ENCODE measurements around the gene ING2.
"Not testable (repeated sequence)": the region's sequence is repeated elsewhere in the genome, so short reads cannot be mapped to it uniquely, and the experiment has no call there.

ING2 gene, protein sequence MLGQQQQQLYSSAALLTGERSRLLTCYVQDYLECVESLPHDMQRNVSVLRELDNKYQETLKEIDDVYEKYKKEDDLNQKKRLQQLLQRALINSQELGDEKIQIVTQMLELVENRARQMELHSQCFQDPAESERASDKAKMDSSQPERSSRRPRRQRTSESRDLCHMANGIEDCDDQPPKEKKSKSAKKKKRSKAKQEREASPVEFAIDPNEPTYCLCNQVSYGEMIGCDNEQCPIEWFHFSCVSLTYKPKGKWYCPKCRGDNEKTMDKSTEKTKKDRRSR

DNA sequence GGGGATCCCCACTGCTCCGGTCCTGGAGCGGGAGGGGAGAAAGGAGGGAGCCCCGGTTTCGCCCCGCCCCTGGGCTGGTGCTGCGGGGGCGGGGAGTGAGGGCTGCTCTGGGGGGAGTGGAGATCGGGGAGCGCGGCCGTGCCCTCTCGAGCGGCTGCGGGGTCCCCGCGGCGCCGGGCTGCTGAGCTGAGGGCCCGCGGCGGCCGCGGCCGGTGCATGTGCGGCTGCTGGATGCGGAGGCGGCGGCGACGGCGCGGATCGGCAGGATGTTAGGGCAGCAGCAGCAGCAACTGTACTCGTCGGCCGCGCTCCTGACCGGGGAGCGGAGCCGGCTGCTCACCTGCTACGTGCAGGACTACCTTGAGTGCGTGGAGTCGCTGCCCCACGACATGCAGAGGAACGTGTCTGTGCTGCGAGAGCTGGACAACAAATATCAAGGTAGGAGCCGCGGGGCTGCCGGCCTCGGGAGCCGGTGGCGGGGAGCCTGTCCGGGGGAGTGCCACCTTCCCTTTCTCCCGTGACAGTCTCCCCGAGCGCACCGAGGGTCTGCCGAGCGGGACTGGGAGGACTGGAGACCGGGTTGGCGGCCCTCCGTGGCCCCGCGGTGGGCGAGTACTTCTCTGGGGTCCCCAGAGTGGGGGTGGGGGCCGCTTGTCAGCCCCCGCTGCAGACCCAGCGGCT, at the start of gene ING2:
ING2 (plus strand) TSS at position 129 of the 681 bp plus-strand sequence; CDS start at position 267, 138 bp downstream.
- DNase-seq, result no peak

DNA sequence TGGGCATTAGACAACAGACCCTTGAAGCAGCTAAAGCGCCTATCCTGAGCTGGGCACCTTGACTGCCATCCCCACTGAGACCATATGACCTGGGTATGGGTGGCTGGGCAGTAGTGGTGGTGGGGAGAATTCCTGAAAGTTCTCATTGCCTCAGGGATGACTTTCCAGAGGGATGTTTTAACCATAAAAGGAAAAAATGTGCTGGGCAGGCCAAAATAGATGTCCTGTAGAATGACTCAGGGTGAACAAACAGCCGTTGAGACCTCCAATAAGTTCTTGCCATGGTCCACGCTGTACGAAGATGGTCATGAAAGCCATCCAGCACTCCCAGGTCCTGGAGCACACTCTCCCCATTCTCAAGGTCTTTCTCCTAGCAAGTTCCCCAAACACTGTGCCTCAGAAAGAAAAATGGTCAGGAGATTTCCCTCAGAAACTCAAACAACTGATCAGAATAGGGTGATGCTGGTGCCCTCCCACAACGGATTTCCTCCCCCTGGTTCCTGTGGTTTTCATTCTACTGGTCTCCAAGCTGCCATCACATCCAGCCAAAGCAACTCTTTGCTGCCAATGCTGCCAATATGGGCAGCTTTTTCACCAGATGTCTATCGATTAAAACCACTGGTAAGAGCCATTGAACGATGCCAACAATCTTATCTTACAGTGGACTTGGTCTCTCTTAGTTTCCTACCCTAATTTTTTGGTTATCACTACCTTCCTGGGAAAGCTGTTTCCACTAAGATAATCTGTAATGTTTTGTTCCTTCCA, 49.2 kb upstream of the ING2 start:
- no peak for DNase-seq

DNA sequence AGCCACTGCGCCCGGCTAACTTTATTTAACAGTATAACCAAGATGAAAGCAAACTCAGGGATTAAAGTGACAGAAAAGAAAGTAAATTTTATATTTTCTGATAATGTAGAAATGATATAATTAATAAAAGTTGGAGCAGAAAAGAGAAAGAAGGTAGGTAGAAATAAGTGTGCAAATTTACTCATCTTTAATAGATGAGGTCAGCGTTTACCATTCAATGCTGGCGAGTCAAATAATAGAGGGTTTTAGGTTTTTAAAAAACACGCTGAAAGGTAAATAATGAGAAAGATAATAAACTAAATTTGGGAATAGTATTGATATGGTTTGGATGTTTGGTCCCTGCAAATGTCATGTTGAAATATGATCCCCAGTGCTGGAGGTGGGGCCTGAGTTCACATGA, 46.9 kb upstream of the ING2 start:
- no peak for DNase-seq

DNA sequence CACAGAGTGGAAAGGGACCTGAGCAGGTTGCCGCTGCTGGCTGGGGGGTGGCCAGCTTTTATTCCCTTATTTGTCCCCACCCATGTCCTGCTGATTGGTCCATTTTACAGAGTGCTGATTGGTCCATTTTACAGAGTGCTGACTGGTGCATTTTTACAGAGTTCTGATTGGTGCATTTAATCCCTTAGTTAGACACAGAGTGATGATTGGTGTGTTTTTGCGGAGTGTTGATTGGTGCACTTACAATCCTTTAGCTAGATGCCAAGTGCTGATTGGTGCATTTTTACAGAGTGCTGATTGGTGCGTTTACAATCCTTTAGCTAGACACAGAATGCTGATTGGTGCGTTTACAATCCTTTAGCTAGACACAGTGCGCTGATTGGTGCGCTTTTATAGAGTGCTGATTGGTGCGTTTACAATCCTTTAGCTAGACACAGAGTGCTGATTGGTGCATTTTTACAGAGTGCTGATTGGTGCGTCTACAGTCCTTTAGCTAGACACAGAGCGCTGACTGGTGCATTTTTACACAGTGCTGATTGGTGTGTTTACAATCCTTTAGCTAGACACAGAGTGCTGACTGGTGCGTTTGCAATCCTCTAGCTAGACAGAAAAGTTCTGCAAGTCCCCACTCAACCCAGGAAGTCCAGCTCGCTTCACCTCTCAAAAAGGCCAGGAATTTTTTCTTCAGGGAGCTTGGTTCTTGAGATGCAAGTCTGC, 40.8 kb upstream of the ING2 start:
- not testable (repeated sequence) for DNase-seq

DNA sequence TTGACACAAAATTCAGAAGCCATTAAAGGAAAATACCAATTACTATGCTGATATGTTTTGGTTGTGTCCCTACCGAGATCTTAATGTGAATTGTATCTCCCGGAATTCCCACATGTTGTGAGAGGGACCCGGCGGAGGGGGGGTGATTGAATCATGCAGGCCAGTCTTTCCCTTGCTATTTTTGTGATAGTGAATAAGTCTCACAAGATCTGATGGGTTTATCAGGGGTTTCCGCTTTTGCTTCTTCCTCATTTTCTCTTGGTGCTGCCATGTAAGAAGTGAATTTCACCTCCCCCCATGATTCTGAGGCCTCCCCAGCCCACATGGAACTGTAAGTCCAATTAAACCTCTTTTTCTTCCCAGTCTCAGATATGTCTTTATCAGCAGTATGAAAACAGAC, 39.0 kb upstream of the ING2 start:
- not testable (repeated sequence) for DNase-seq

DNA sequence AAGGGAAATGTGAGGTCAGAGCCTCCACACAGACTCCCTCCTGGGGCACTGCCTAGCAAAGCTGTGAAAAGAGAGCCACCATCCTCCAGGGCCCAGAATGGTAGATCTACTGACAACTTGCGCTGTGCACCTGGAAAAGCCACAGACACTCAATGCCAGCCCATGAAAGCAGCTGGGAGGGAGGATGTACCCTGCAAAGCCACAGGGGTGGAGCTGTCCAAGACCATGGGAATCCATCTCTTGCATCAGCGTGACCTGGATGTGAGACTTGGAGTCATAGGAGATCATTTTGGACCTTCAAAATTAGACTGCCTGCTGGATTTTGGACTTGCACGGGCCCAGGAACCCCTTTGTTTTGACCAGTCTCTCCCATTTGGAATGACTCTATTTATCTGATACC, 37.6 kb upstream of the ING2 start:
- no peak for DNase-seq

DNA sequence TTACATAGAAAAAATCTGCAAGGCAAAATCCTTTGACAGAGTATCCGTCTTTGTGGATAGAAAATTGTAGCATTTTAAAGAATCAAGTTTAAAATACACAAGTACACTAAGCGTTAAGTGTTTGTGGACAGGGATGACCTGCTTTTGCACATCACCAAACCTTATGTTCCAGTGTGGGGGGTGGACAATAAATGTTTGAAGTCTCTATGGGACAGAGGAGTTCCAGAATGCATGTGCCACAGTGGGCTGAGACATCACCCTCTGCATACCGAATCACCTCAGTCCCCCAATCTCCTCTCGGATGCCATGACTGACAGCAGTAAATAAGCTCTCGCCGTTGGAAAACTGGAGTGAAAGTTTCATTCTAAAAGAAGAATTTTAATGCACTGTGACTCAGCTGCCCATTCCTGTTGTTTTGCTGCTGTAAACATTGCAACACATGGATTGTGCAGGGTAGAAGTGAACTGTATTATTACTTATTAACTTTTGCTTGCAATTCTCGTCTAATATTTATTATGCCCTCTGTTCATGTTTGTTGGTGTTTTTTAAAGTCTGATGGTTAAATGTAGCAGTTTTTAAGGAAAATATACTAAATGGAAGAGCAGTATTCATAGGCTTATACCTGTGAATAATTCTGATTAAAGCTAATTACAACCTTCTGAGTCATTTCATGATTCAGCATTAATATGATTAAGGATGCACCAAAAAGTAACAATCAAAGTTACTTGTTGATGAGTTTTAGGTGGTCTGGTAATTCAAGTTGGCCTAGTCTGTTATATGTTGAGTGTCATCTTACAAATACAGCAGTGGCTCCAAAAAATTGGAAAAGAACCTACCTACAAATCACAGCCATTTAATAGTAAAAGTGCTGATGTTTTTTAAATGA, 36.4 kb upstream of the ING2 start:
- DNase-seq, result no peak

DNA sequence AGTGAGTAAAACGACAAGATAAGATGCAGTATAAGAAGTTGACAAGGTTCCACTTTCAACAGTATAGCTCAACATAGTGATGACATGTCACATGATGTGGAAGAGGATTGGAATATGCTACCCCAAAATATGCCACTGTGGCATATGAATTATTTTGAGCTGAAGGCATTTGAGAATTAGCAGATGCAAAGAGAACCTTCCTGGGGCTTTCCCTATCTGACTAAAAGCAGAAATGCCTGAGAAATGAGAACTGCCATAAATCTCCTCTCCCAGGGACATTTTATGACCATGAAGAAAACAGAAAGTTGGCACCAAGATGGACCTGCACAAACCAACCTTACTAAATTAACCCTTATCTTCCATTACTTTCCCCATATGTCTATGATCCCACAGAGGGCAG, 35.6 kb upstream of the ING2 start:
- DNase-seq, result no peak

DNA sequence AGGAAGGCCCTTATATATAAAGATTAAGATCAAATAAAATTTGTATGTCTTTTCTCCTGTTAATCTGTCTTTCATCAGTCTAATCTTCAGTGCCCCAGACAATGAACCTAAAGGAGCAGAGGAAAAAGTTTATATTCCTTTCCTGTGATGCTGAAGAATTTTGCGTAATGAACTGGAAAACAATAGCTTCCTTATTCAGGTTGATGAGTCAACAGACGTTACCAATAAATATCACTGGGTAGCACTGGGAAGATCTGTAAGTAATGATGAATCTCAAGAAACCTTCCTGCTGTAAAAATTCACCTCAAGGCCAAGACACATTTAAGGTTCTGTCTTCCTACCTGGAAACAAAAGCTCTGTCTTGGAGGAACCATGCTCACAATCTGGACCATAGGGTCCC, 34.9 kb upstream of the ING2 start:
- DNase-seq, result no peak

DNA sequence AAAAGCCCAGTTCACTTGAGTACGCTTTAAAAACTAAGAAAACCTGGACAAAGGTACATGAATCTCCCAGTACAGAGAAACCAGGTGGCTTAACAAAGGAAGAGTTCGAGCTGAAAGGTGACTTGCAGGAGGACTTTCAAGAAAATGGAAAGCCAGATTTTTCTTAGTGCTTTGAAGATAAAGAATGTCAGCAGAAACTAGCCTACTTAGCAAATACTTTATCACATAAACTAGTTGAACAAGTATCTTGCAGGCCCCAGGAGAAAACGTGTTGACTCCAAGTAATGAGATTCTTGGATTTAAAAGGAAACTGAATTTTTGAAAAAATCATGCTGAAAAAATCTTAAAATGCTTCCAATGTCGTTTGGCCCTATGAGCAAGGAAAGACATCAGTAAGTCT, 34.0 kb upstream of the ING2 start:
- DNase-seq, result no peak

DNA sequence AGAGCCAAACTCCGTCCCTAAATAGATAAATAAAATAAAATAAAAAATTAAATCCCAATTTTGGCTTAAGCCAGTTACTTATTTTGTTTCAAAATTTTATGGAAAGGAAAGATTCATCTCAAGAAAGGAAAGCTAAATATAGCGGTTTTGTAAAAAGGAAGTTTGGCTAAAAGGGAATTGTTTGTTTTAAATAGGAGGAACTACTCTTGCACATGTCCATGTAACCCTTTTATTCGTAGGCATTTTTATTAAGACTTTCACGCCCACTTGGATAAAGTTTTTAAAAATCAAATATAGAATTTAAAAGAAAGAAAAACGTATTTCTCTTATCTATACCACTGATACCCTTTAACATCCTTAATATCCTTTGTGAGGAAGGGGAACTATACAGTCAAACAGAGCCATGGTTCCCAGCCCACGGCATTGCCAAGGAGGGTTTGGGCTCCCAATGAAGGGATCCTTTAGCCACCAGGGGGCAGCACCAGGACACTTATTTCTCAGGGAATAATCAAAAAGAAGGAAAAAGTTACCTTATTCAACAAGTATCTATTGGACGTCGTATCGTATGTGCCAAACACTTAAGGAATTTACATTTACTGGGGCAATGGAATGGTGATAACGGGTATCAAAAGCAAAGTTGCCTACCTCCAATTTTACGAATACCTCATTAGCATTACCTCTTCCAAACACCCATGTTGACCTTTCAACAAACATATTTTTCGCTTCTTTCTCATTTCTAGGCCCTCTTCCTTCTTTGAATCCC, 32.7 kb upstream of the ING2 start:
- no peak for DNase-seq

DNA sequence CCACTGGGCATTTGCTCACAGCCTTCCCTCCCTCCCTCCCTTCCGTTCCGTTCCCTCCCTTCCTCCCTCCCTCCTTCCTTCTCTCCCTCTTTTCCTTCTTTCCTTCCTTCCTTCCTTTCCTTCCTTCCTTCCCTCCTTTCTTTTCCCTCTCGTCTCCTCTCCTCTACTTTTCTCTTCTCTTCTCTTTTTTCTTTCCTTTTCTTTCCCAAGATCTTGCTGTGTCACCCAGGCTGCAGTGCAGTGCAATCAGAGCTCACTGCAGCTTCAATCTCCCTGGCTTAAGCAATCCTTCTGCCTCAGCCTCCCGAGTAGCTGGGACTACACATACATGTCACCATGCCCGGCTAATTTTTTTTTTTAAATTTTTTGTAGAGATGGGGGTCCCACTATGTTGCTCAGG, 26.7 kb upstream of the ING2 start:
- DNase-seq, result no peak

DNA sequence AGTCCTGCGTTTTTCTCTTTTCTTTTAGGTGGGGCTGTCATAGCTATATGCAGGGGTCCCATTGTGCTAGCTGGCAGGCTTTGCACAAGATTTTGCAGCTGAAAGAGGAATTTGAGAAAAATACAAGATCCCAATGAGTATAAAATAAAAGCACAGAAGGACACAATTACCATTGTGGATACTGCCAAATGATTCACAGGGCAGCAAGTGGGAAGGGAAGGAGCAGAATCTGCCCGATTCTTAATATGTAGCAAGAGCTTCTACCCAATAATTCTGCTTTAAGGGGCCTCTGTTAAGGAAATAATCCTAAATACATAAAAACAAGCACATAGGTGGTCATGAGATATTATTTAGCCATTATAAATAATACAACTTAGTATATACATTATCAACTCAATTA, 25.9 kb upstream of the ING2 start:
- DNase-seq, result no peak

DNA sequence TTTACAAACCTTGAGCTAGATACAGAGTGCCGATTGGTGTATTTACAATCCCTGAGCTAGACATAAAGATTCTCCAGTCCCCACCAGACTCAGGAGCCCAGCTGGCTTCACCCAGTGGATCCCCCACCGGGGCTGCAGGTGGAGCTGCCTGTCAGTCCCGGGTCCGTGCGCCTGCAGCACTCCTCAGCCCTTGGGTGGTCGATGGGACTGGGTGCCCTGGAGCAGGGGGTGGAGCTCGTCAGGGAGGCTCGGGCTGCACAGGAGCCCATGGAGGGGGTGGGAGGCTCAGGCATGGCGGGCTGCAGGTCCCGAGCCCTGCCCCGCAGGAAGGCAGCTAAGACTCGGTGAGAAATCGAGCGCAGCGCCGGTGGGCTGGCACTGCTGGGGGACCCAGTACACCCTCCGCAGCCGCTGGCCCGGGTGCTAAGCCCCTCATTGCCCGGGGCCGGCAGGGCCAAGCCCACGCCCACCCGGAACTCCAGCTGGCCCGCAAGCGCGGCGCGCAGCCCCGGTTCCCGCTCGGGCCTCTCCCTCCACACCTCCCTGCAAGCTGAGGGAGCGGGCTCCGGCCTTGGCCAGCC, 22.3 kb upstream of the ING2 start:
- DNase-seq, result not testable (repeated sequence)

DNA sequence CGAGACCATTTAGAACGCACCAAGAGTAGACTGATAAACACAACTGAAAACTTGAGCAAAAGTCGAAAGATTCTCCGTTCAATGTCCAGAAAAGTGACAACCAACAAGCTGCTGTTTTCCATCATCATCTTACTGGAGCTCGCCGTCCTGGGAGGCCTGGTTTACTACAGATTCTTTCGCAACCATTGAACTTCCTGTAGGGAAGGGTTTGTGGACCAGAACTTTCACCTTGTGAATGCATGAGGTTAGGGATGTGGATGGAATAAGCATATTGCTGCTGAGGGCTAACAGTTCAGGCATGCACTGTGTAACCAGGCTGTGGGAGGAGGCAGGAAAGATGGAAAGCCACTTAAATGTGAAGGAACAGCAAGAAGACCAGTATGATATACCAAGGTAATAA, 20.9 kb upstream of the ING2 start:
- no peak for DNase-seq

DNA sequence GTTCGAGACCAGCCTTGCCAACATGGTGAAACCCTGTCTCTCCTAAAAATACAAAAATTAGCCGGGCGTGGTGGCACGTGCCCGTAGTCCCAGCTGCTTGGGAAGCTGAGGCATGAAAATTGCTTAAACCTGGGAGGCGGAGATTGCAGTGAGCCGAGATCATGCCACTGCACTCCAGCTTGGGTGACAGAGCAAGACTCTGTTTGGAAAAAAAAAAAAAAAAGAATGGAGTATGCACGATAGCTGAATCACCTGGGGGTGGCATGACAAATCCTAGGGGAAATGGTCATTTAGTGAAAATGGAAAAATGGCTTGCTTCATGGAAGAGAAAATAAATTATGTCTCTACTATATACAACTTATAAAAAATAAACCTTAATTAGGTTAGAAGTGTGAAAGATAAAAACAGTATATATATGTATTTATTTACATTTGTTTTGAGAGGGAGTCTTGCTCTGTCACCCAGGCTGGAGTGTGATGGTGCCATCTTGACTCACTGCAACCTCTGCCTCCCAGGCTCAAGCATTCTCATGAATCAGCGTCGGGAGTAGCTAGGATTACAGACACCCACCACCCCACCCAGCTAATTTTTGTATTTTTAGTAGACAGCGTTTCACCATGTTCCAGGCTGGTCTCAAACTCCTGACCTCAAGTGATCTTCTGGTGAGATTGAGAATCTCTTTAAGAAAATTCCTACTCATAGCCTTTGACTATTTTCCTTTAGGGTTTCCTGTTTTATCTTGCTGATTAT, 19.3 kb upstream of the ING2 start:
- no peak for DNase-seq

DNA sequence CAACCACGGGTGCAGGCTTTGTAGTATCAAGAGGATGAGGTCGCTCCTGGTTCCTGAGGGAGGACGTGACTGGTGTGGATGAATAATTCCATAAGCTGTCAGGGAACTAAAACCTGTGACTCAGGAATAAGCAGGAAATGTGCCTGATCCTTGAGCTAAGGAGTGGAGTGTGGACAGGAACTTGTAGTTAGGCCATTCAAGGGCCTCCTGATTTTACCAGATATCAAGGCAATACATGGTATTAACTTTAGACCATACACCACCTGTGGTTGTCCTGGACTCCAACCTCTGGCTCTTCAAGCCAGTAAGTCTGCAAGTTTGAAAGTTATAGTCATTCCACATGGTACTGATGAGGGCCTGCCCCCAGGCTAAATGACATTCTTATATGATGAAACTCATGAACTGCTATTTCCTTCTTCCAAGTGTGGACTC, 12.1 kb upstream of the ING2 start:
- DNase-seq, result no peak

DNA sequence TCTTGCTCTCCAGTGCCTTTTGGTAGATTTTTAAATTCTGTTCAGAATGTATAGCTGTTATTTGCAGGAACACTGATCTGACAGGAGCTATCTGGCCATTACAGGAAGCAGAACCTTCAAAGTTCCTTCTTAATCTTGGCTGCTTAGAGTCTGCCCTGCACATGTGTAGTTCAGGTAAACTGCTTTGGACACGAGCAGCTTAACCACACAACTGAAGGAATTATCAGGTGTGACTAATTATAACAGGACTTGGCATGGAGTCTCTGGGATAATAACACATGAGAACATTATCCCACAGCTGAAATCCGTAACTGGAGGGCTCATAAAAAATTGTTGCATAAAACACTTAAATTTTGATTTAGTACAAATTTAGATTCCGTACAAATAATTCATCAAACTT, 11.6 kb upstream of the ING2 start:
- no peak for DNase-seq

DNA sequence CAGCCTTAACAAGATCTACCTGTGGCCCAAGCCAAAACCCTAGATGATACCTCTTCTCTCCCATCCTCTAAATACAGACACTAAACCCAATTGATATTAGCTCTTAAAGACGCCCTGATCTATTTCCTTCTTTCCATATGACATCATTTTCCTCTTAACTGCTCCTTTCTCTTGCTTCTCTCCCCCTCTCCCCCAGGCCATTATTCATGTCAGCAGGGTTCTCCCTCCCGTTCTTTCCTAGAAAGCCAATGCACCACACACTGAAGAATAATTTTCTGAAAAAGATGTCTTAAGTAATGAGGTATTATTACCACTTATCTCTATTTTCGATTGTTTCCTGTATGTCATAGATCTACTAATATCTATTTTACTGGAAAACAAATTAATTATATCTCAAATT, 9.7 kb upstream of the ING2 start:
- DNase-seq, result no peak

DNA sequence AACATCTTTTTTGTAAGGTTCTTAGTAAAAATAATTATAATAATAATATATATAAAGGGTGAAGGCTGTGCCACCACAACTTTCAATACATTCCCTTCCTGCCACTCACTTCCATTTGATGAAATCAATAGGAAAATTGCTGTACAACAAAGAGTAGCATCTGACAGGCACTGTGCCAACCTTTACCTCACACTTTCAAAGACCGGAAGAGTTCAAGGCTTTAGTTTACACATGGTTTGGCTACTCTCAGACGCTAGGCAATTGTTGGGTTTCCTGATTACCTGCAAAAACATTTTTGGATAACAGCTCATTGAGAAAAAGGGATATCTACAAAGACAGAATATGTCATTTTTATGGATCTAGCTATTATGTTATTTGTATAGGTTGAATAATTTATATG, 5.5 kb upstream of the ING2 start:
- DNase-seq, result peak; percentile 25
